DMS114 treated with DMSO at 0.1 percent for 48 hours (cell line): ENCODE results near the gene EPHB1.

ENCODE experiments used
- DNase-seq: peaks from one replicate; lab custom pipeline; 2025; ENCODE audit not compliant: unreplicated experiment; lab: John Stamatoyannopoulos, UW

EPHB1 gene

DNA sequence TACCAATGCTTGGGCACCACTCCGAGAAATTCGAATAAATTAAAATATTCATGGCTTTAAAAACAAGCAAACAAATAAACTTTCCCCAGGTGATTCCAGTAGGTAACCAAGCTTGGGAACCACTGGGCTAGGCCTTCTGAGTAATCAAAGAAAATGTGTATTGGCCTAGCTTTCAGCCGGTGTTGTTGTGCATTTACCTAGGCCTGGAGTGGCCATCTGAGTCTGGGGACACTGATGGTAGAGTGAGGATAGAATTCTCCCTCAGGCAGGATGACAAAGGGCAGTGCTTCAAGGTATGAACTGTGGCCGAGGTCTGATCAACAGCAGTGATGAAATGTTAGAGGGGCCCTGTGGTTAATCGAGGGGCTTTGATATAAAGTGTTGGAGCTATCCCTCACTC lies 440.5 kb downstream of the EPHB1 start:
- no peak for DNase-seq

DNA sequence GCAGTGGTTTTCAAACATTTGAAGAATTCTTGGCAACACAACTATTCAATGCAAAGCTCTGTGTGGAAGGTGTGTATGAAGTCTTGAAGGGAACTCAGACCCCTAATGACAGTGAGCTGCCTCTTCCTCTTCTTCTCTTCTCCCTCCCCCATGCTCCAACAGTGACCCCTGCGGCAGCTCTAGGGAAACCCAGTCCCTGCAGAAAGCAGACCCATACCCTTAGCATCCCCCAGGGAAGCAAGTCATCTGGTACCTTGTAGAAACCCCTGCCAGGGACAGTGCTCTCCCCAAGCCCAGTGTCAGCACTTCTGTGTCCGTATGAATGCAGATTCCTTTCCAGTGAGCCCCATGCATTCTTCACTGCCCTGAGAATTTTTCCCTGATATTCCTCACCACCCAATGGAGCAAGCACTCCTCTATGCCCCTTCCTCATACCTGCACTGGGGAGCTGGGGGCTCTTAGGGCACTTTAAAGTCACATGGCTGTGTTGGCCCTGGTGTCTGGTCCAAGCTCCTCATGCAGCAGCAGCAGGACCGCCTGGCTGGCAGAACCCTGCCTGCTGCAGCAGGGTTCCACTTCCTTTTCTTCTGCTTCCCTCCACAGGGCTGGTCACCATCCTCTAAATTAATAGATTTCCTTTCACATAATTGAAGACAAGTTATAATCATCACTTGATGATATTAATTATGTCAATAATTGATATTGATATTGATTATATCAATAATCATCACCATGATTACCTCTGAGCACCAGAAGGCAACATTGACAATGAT lies 442.5 kb downstream of the EPHB1 start:
- DNase-seq: no peak

DNA sequence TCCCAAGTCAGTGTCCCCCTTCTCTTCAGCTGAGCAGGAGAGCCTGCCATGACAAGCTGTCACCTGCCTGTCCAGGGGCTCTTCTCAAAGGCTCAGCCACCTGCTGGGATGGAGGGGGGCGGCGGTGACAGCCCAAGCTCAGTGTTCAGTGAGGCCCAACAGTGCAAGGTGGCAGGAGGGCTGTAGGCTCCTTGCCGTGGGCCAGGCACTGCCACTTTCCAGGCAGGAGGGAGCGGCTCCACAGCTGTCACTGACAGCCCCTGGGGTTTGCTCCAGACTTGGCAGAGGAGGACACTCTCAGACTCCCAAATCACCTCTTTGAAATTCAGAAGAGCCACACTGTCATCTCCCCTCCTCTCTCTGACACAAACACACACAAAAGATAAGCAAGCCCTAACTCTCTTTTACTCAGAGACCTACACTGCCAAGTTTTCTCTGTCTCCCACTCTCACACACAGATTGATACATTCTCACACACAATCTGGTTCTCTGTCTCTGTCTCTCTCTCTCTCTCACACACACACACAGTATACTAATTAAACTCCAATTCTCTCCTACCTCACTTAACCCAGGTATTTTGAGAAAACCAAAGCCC lies 443.3 kb downstream of the EPHB1 start:
- no peak for DNase-seq

DNA sequence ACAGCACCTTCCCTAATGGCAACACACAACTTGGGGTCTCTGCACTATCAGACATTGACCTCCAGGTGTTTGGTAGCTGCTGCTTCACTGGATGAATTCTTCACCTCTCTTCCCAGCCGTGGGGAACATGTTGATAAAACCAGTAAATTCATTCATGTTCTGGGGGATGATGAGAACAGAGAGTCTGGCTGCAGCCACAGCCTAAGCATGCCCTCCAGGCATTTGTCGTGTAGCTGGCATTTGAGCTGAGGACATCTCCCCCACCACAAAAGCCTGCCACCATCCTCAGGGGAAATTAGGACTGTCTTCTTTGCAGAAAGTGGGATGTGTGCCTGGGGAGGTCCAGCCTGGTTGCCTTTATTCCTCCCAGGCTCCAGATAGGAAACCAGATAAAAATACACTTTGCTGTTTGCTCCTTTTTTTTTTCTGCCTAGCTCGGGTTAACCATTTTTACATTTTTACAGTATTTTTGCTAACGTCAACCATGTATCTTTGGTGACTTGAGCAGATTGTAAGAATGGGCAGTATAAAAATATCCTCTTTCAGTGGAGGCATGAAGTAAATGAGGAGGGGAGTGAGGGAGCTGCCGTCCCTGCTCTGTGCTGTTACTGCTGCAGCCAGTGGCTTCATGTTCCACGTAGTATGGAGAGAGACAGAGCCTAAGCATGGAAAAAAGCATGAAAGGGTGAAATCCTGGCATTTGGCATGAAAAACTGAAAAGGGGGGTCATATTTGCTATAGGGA lies 444.0 kb downstream of the EPHB1 start:
- no peak for DNase-seq

DNA sequence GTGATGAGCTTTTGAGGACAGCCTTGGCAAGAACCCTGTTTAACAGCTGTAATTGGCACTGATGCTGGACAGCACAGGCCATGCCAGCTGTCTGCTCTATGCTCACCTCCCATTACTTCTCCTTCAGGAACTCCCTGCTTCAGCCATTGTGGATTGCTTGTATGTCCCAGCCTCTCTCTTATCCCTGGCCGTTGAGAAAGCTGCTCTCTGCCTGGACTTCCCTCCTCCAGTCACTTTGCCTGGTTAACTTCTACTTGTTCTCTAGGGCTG lies 444.5 kb downstream of the EPHB1 start:
- DNase-seq: no peak

DNA sequence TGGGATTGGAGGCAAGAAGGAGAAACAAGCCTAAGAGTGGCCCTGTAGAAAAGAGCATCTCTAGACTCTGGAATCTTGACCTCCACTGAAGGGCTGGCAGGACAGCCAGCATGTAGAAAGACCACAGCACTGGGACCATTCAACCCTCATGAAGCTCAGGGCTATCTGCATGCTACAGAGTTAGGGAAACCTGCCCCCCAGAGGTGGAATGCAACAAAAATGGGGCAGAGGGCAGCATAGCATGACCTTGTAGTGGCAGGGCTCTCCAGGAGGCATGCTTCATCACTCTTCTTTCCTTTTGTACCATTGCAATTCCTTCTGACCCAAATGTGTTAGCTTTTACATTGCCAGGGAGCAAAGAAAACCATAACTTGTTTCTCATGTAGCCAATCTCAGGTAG lies 445.4 kb downstream of the EPHB1 start:
- DNase-seq: no peak

DNA sequence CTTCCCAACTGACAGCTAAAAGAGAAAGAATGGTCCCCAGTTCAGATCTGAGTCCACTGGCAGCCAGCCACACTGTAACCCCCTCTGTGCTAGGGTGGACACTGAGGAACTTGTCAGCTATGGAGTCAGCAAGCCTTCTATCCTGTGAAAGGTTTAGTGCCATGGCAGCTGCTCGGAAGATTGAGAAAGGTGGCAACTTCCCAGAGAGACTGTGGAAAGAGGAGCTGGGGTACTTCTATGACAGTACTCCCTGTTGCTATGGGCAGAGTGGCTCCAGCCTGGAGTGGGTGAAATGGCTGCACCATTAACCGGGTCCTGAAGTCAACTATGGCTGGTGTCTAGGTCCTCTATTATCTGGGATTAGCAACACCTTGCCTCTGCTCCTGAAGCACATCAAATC lies 447.2 kb downstream of the EPHB1 start:
- DNase-seq: no peak

DNA sequence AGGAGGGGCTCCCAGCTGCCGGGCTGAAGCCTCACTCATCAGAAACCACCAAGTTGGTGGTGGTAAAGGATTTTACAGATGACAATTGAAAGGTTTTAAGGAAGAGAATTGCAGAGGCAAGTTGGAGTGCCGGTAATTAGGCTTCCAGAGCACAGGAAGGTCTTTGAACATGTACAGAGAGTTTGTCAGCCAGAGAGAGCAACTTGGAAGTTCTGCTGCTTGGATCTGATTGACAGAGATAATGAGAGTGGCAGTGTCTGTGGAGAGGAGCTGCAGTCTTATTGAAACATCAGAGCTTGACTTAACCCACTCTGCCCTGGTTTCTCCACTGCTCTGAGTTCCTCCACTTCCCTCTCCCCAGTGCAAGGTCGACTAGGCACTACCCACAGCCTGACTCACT lies 448.6 kb downstream of the EPHB1 start:
- DNase-seq: no peak

DNA sequence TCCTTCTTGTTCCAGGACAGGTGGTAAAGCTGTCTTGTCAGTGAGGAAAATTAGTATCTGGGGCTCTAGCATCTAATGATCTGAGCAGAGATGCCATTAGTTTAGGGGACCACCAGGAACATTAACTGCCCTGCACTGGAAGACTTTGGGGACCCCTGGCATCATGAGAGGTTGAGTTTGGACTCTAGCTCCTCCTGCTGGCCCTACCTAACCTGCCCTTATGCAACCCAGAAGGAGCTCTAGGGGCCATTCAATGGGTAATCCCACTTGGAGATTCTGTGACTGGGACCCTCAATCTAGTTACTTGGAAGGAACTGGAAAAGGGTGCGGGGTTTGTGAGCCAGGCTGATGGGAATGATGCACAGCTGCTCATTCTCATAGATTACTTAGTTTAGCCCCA lies 451.0 kb downstream of the EPHB1 start:
- DNase-seq: no peak

DNA sequence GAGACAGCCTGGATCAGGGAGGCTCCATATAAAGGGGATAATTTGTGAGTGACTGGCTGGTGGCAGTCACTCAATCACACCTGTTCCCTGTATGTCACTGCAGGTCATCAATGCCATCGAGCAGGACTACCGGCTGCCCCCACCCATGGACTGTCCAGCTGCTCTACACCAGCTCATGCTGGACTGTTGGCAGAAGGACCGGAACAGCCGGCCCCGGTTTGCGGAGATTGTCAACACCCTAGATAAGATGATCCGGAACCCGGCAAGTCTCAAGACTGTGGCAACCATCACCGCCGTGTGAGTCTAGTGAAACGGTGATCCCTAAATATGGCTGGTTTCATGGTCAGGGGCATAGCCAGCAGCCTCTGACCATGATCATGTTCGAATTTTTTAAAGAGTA lies 453.2 kb downstream of the EPHB1 start:
- DNase-seq: no peak

DNA sequence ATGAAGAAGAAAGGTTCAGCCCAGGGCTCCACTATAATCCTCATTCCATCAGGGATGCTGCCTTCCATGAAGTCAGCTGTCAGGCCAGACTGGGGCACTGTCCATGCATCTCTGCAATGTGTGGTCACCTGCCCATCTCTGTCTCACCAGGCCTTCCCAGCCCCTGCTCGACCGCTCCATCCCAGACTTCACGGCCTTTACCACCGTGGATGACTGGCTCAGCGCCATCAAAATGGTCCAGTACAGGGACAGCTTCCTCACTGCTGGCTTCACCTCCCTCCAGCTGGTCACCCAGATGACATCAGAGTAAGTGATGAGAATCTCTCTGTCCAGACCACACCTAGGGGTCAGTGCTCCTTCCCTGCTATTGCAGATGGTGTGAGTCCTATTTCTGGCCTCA lies 454.1 kb downstream of the EPHB1 start:
- no peak for DNase-seq

DNA sequence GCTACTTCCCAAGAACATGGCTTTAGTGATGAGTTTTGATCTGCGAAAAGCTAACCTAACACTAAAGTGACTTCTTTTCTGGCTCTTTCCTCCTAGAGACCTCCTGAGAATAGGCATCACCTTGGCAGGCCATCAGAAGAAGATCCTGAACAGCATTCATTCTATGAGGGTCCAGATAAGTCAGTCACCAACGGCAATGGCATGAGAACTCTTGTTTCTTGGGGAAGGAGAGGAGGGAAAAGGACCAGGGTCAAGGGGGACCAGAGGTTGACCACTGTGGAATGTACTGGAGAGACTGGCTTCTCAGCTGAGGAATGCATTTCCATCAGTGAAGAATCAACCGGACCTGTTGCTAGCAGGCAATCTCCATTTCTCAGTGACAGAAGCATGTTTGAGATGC lies 463.9 kb downstream of the EPHB1 start:
- DNase-seq: no peak

DNA sequence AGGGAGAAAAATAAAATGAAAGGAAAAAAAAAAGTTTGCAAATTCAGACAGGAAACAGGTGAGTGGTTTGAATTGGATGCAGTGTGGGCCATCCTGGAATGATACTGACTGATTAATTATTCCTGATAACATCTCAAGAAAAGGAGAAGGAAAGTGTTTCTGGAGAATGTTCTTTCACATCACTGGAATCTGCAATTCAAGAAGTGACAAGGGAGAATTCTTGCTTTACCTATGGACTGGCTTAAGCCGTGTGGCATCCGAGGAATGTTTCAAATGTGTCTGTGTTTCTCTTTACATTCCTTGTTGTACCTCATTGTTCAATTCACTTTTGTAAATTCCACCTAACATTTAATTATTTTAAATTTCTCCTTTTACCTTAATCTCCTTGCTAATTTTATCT lies 465.0 kb downstream of the EPHB1 start:
- DNase-seq: no peak

DNA sequence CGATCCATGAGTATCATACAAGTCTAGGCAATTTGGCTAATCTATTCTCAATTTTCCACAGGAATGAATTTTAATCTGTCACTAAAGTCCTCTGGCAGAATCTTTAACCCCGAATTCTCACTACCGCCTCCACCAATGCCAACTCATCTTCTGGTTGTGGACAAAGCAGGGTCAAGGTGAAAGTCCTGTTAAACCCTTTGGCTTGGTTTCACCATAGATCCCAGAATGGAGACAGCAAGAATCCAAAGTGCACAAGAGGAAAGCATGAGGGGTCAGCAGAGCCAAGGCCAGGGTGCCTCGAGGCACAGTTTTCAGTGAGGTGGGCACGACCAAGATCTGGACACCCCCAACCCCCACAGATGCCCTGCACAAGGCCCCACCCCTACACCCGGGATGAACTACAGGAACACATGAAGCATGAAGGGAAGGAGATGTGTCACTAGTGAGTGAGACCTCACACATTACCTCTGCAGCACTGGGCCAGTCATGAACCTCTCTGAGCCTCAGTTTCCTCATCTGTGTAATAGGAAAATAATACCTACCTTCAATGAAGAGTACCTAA lies 466.2 kb downstream of the EPHB1 start:
- DNase-seq: no peak

DNA sequence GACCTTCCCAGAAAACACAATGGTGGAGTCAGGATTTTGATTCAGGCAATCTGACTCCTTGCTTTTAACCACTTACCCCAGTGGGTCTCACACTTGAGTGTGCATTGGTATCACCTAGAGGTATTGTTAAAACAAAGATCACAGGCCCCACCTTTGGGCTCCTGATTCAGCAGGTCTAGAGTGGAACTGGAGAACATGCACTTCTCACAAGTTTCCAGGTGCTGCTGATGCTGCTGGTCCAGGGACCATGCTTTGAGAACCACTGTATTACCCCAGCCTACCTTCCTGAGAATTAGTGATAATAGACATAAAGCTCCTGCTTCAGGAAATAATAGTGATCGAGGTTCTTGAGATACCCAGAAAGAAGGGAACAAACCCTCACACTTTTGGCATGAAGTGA lies 466.9 kb downstream of the EPHB1 start:
- no peak for DNase-seq

DNA sequence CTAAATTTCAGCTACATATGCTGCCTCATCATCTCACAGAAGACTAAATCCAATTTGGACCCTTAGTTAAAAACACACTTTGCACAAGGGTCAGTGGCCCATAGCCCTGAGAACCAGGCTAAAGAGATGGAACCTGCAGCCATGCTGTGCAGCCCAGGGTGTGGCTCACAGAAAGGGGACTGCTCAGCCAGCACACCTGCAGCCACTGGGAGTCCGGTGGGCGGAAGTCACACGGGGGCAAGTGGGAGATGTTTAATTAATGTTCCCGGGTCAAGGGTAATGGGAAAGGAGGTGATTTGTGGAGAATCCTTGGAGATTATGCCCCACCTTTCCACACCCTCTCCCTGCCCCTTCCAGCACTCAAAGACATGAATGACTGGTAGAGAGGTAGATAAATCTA lies 467.4 kb downstream of the EPHB1 start:
- DNase-seq: no peak

DNA sequence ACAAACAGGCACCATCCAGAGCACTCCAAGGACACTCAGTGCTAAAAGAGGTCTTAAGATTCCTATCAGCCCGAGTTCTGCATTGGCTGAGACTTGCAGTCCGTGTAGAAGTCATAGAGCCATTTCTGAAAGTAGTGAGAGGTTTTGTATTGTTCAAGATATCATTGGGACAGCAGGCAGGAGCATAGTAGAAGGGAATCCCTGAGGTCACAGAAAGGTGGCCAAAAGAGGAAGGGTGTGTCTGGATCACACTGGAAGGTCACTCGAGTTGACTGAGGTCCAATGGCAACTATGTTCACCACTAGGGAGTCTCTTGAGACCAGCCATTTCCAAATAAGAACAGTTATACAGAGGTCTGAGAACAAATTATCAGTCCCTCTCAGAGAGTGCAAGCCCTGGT lies 468.3 kb downstream of the EPHB1 start:
- no peak for DNase-seq

DNA sequence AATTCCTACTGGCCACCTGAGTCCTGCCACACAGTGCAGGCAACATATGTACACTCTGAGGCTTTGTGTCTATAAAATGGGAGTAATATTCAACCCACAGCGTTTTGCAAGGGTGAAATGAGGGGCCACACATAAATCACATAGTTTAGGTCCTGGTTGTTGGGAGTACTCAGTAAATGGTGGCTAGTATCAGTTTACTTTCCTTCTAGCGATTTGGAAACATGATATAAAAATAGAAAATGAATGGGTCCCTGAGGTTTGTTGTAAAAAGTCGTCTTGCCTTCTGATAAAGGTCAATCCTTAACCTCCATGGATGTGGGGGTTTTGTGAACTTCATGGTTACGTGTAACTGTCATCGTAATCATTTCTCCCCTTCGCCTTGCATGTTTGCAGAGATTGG lies 472.4 kb downstream of the EPHB1 start:
- DNase-seq: no peak

DNA sequence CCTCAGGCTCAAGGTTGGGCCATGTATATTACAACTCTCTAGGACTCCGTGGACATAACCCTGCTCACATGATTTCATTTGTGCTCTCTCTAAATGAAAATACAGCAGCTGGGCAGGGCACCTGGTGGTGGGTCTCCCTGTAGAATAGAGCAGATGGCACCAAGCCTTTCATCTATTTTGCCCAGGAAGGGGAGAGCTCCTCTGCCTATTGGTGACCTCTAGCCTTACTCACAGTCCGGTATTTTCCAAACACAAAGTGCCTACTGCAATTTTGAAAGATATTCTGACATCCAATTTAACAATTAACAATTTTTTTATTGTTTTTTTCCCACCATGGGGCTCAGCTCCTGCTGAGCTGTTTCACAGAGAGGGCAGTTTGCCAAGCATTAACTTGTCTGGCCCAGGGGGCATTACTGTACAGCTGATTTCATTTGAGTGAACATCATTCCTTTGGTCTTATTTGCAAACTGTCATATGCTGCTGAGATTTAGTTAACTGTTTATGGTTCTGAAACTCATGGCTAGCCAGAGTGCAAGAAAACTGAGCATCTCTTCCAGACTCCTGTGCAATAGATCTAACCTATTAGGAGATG lies 474.0 kb downstream of the EPHB1 start:
- no peak for DNase-seq

DNA sequence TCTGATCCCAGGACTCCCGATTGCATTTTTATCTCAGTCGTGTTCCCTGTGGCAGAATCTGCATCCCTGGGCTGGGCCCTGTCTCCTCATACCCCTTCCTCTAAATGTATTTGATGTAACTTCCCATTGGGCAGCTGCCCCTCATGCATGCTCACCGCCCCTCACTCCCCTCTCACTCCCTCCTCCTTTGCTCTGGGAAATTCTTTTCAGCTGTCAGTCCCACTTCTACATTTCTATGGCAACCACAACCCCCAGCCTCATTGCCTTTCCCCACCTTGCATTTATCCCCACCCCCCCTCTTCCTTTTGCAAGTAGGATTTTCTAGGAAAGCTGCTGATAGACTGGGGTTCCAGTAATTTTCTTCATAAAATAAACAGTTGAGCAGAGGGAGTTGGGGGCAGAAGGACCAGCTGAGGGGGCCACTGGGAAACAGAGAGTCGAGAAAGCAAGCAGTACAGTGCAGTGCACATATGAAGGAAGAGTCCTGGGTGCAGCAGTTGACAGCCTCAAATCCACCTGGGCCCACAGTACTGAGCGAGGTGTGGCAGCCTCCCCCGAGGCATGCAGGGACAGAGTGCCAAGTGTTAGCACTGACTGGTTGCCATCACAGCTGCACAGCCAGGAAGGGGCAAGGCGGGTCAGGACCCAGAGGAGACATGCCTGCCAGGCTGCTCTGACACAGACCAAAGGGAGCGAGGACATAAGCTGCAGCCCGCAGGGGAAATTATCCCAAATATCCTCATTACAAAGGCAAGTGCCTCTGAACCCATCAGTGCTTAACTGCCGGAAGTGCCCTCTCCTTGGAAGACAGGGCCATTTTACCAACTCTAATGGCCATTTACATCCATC lies 476.3 kb downstream of the EPHB1 start:
- no peak for DNase-seq

DNA sequence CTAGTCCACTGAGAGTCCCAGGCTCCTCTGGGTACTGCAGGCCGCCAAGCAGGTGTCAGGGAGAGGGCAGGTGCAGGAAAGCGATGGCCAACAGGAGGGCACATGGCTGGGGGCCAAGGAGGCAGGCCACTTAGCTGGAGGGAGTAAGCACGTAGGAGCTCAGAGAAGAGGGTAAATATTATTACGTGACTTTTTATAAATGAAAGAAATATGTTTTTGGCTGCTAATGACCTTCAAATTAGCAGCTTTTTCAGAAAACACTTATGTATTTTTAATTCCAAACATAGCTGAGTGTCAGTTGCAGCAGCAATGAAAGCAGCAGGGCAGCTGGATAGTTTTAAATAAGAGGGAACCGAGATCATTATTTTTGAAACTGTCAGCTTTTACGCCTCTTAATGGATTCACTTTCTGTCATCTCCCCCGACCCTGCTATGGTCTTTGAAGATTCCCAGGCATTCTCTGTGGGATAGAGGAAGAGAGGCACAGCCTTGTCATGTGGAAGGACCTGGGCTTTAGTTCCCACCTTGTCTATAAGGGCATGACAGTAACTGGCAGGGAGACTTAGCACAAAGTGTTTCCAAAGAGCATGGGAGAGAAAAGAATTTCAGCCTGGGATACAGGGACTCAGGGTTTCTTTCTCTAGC lies 477.1 kb downstream of the EPHB1 start:
- no peak for DNase-seq
